WERI-Rb-1 (cell line): ENCODE data around the gene PLA2G2E.
A peak's percentile ranks its signal among the peaks of the same experiment; 100 is the strongest.
"Not testable (repeated sequence)": the region's sequence is repeated elsewhere in the genome, so short reads cannot be mapped to it uniquely, and the experiment has no call there.

Experiments
- DNase-seq: peaks from one replicate; pipeline ENCODE4 v3.0.0-alpha.2; 2020
- H3K27ac ChIP-seq: fragments of 250-450 bp; sonication (Bioruptor Pico); 2 replicates; pipeline ENCODE4 v1.5.1; 2020; ENCODE audit warnings: mild to moderate bottlenecking, moderate library complexity
- H3K27me3 ChIP-seq: fragments of 250-450 bp; sonication (Bioruptor Pico); 2 replicates; pipeline ENCODE4 v1.5.1; 2021; ENCODE audit warnings: mild to moderate bottlenecking, low read depth, moderate library complexity; ENCODE audit not compliant: insufficient read depth, severe bottlenecking
- H3K36me3 ChIP-seq: fragments of 250-450 bp; sonication (Bioruptor Pico); 2 replicates; pipeline ENCODE4 v1.5.1; 2020; ENCODE audit warnings: mild to moderate bottlenecking, moderate library complexity
- H3K4me3 ChIP-seq: 2 replicates; pipeline ENCODE4 v1.5.1; 2011; ENCODE audit warnings: low read depth, mild to moderate bottlenecking, control low read depth, low read length
- H3K9me3 ChIP-seq: fragments of 250-450 bp; sonication (Bioruptor Pico); 2 replicates; pipeline ENCODE4 v1.5.1; 2021; ENCODE audit warnings: mild to moderate bottlenecking, moderate library complexity; ENCODE audit not compliant: severe bottlenecking
- CTCF ChIP-seq: IDR thresholded peaks from 2 replicates; pipeline ENCODE4 v1.5.1; 2011; ENCODE audit warnings: low read depth, mild to moderate bottlenecking, control low read depth, inconsistent platforms, low read length

The PLA2G2E gene

GRCh38 chr1:19889656-19890055 is 33.8 kb downstream of the PLA2G2E start:
- DNase-seq: no peak
- Histone ChIP-seq H3K36me3 (peaks cover 77% of the 10 kb centered on the region), H3K4me3 (no peak overlapping the region), H3K27me3 (no peaks in the 10 kb centered on the region), H3K27ac (no peak overlapping the region), H3K9me3 (no peaks in the 10 kb centered on the region)
- TF ChIP-seq CTCF: no peak

- no peak for DNase-seq
- H3K27me3 ChIP-seq: no peaks in the 10 kb centered on the region
- no peaks in the 10 kb centered on the region for H3K9me3 ChIP-seq
- peaks cover 69% of the 10 kb centered on the region for H3K36me3 ChIP-seq
- no peak overlapping the region for H3K27ac ChIP-seq
- H3K4me3 ChIP-seq: no peak overlapping the region
- TF ChIP-seq CTCF: no peak
Measured at GRCh38 chr1:19888112-19888511, 35.3 kb downstream of the PLA2G2E start.

GRCh38 chr1:19885821-19886220 is 37.6 kb downstream of the PLA2G2E start:
- no peak overlapping the region for H3K27ac ChIP-seq
- DNase-seq: no peak
- TF ChIP-seq CTCF: no peak
- H3K4me3 ChIP-seq: no peak overlapping the region
- no peaks in the 10 kb centered on the region for H3K9me3 ChIP-seq
- no peaks in the 10 kb centered on the region for H3K27me3 ChIP-seq
- peaks cover 46% of the 10 kb centered on the region for H3K36me3 ChIP-seq

GRCh38 chr1:19884312-19884711 is 39.1 kb downstream of the PLA2G2E start:
- H3K27ac ChIP-seq: no peak overlapping the region
- TF ChIP-seq CTCF: no peak
- H3K36me3 ChIP-seq: peaks cover 33% of the 10 kb centered on the region
- no peaks in the 10 kb centered on the region for H3K9me3 ChIP-seq
- no peak for DNase-seq
- H3K4me3 ChIP-seq: no peak overlapping the region
- no peaks in the 10 kb centered on the region for H3K27me3 ChIP-seq

- peak; percentile 97 for DNase-seq
- Histone ChIP-seq H3K27ac (peak within 1 kb of the TSS; percentile 84), H3K36me3 (peaks cover 19% of the 10 kb centered on the region), H3K9me3 (no peaks in the 10 kb centered on the region), H3K4me3 (peak within 1 kb of the TSS; percentile 79), H3K27me3 (no peaks in the 10 kb centered on the region)
- peak; percentile 70 for TF ChIP-seq CTCF
Measured at GRCh38 chr1:19882111-19883071, 41.0 kb downstream of the PLA2G2E start, which contains the start of gene OTUD3. TSS of gene OTUD3 (plus strand) at chr1:19882395. CDS start at chr1:19882514, 119 bp downstream.

GRCh38 chr1:19880841-19881240 is 42.6 kb downstream of the PLA2G2E start:
- not testable (repeated sequence) for DNase-seq, H3K9me3 ChIP-seq, H3K4me3 ChIP-seq, H3K27me3 ChIP-seq, H3K27ac ChIP-seq
- H3K36me3 ChIP-seq: peaks cover 15% of the 10 kb centered on the region
